K562 (cell line): ENCODE measurements around the gene SOX12. TPM values are rescaled to one million over a fixed set of nuclear protein-coding genes. Genes with fewer than 3 reads are reported as not detected.
A peak's percentile ranks its signal among the peaks of the same experiment; 100 is the strongest.

Experiments used
- MGA ChIP-seq: fragments of 450-650 bp; IDR thresholded peaks from 2 replicates; pipeline ENCODE4 v1.6.1; 2016; ENCODE audit warnings: mild to moderate bottlenecking, moderate library complexity
- MNT ChIP-seq, 2 experiments: fragments of 450-650 bp; conservative IDR thresholded peaks; 2 replicates each; pipeline ENCODE4 v1.6.1; 2017; ENCODE audit warnings: mild to moderate bottlenecking in 2 of 2, moderate library complexity in 2 of 2
- MTA1 ChIP-seq: fragments of 450-650 bp; IDR thresholded peaks from 2 replicates; pipeline ENCODE4 v1.6.1; 2017; ENCODE audit warnings: borderline replicate concordance
- PKNOX1 ChIP-seq: fragments of 450-650 bp; IDR thresholded peaks from 2 replicates; pipeline ENCODE4 v1.6.1; 2016
- TBP ChIP-seq: optimal IDR thresholded peaks from 2 replicates; pipeline ENCODE3; 2011; ENCODE audit warnings: low read depth, low read length, improper control_type of control experiment
- ZBTB11 ChIP-seq, 3 experiments: fragments of 200-800 bp in 1 of 3; fragments of 250-450 bp in 1 of 3; fragments of 450-650 bp in 1 of 3; sonication (Bioruptor Pico) in 1 of 3; sonication (Bioruptor generic) in 1 of 3; formaldehyde crosslinking in 1 of 3; IDR thresholded peaks; 2 replicates each; pipeline versions ENCODE4 v1.6.1 to v1.8.0; 2016 to 2022; ENCODE audit warnings: mild to moderate bottlenecking in 2 of 3, missing genetic modification characterization in 2 of 3, missing compliant biosample characterization in 1 of 3, moderate library complexity in 1 of 3
- ZNF551 ChIP-seq: fragments of 250-450 bp; sonication (Bioruptor Pico); IDR thresholded peaks from 2 replicates; pipeline ENCODE4 v1.5.0; 2021; ENCODE audit warnings: mild to moderate bottlenecking, moderate library complexity
- polyA plus RNA-seq, 8 experiments: library from polyadenylated mRNA; depleted of rRNA in 4 of 8; stranded (reverse) in 5 of 8; unstranded in 3 of 8; fragments of >200 nt; fragmentation: Nextera tagmentation in 2 of 8; fragmentation: Illumina TruSeq in 1 of 8; extraction: Ambion mirVana in 2 of 8; extraction: Trizol in 1 of 8; gene quantifications; 2 replicates each; pipeline versions ENCODE4 v1.2.1 to v1.2.3, GENCODE V29; 2011 to 2014; ENCODE audit warnings: inconsistent platforms in 1 of 8, missing spikeins in 1 of 8
- total RNA-seq, 7 experiments: library from RNA; depleted of rRNA in 6 of 7; stranded (reverse); fragments of >200 nt in 6 of 7; fragmentation: Illumina TruSeq in 2 of 7; extraction: Trizol in 2 of 7; gene quantifications; 2 replicates each; pipeline versions ENCODE4 v1.2.1 to v1.2.3, GENCODE V29; 2011 to 2021; ENCODE audit warnings: low replicate concordance in 1 of 7

The SOX12 gene
- total and polyA plus RNA-seq, 9 of the 15 experiments (the other 6 are each of a cell fraction or from before 2014, with no cell fraction given), result 0.42 to 26.3 (median 2.6) TPM

- peak; percentile 65 for TF ChIP-seq MGA
- no peak for TF ChIP-seq ZNF551 (CRISPR knock-in tag)
- TF ChIP-seq MNT (conservative IDR thresholded peaks at IDR 0.05), result peak in 1 of 2 experiments; percentile 44; a peak in 1 of 4 replicates
- TF ChIP-seq MTA1, result no peak
- TF ChIP-seq TBP, result peak; percentile 13
- peak; percentile 27; the same call in 1 of the 2 replicates for TF ChIP-seq PKNOX1
- peak in 1 of 3 experiments; percentile 44; a peak in 1 of 6 replicates for TF ChIP-seq ZBTB11 (CRISPR knock-in tag; IDR thresholded peaks at IDR 0.05)
These were observed 48.0 kb downstream of the SOX12 start (continued) for GRCh38 chr20:373171-373890.
